GM19395 (cell line): ENCODE results near the gene ACVR2A.

ENCODE experiments used
- ATAC-seq: cut with Tn5 transposase; IDR thresholded peaks from one replicate; pipeline ENCODE4 v1.9.1; 2021; ENCODE audit warnings: mild to moderate bottlenecking, moderate library complexity; ENCODE audit not compliant: unreplicated experiment

The ACVR2A gene

DNA sequence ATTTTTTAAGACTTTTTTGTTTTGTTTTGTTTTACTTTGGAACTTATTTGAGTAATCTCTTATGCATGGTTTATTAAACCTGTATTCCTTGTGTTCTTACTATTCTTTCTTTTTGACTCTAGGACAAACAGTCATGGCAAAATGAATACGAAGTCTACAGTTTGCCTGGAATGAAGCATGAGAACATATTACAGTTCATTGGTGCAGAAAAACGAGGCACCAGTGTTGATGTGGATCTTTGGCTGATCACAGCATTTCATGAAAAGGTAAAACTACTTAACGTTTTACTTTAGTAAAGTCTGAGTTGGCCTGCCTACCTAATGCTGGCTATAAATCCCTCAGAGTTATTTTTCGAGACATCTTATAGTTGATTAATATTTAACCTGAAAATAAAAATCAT lies 72.3 kb downstream of the ACVR2A start:
- no peak for ATAC-seq

DNA sequence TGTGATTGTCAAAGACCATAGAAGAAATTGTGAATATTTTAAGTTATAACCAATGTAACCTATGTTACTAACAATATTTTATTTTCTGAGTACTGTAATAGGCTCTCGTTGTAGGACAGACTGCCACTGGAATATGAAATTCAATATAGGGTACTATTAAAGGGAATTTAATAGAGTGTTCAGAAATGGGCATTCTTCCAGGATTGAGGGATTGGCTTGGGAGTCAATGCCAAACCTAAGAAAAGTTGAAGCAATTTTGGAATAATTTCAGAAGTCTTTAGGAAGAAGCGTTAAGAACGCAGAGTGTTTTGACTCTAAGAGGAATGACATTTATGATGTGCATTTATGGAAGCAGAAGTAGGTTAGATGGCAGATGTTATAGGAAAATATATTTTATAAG lies 79.0 kb downstream of the ACVR2A start:
- no peak for ATAC-seq

DNA sequence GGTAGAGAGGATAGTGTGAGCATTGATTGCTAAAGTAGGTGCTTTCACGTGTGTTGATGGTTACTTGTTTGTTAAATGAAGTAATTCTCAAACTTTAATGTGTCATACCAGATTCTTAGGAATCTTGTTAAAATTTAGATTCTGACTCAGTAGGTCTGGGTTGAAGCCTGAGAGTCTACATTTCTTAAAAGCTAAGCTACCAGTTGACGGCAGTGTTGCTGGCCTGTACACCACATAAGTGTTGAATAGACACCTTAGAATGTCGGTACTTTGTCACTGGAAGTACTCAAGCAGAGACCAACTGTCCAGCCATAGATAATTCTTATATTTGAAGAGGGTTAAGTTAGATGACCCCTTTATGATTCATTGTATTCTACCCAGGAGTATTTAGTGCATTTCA lies 79.8 kb downstream of the ACVR2A start:
- ATAC-seq, result no peak

GRCh38 chr2:147925886-147926285 lies 81.1 kb downstream of the ACVR2A start:
- no peak for ATAC-seq

DNA sequence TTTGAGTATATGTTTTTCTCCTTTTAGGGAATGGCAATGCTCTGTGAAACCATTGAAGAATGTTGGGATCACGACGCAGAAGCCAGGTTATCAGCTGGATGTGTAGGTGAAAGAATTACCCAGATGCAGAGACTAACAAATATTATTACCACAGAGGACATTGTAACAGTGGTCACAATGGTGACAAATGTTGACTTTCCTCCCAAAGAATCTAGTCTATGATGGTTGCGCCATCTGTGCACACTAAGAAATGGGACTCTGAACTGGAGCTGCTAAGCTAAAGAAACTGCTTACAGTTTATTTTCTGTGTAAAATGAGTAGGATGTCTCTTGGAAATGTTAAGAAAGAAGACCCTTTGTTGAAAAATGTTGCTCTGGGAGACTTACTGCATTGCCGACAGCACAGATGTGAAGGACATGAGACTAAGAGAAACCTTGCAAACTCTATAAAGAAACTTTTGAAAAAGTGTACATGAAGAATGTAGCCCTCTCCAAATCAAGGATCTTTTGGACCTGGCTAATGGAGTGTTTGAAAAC lies 82.3 kb downstream of the ACVR2A start:
- no peak for ATAC-seq

GRCh38 chr2:147933931-147934330 lies 89.1 kb downstream of the ACVR2A start:
- ATAC-seq, result no peak

DNA sequence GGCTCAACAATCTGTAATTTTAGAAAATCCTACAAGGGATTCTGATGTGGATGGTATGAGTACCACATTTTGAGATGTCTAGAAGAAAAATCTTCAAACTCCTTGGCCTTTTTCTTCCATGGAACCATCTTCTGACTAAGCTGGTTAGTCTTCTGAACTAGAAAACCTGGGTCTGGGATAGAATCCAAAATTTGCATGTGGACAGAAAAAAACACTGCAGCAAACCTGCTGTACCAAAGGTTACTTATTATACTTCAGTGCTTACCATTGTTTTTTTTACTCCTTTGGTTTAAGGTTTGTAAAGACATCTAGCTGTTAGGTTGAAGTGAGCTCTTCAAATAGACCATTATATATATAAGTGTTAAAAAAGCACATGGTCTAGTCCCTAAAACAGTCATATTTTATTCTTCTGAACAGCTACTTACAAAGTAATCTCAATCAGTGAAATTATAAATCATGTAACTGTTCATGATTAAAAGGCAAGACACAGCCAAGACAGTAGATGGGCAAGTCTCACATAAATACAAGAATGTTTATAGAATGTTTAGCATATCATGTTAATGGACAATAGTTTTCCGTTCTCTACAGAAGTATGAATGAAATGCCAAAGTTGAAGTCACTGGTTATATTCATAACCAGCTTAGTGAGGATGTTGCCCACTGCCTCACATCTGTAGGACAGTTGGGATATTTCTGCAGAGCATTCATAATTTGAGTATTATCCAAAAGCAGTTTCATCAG lies 90.2 kb downstream of the ACVR2A start:
- ATAC-seq, result no peak

- ATAC-seq, result no peak
Observed at GRCh38 chr2:147937744-147938349, 93.0 kb downstream of the ACVR2A start.

DNA sequence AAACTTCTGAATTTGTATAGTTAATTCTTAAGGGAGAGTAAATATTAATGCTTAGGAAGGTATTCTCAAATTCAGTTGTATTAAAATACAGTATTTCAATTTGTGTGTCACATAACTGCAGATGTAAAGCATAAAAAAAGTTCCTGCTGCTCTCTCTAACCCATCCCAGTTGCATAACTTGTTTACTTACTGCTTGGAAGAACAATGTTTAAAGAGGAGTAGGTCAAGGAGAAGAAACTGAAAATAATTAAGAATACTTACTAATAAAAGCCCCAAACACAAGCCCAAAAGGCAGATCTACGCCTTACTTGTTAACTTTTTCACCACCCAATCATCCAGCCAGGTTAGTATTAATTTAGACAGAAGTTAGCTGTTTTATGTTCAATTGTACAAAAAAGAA lies 94.5 kb downstream of the ACVR2A start:
- no peak for ATAC-seq

- no peak for ATAC-seq
Observed at GRCh38 chr2:147945660-147946059, 100.8 kb downstream of the ACVR2A start.

DNA sequence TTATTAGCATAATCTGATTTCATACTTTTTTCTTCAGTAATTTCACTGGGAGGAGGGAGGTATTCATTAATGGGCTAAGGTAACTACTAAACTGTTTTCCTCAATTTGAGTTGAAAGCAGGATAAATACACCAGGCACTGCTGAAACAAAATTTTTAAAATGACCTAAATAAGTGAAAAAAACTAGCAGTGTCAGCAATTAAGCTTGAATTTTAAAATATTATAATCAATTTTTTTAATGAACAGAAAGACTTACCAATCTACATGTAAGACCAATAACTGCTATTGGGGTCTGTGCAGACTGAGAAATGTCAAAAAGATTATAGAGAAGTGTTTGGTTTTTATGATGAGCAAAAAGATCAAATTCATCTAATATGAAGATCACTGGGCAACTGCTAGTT lies 107.3 kb downstream of the ACVR2A start:
- no peak for ATAC-seq

- no peak for ATAC-seq
Observed at GRCh38 chr2:147968571-147968970, 123.7 kb downstream of the ACVR2A start.

GRCh38 chr2:147976102-147976501 lies 131.3 kb downstream of the ACVR2A start:
- ATAC-seq, result no peak

GRCh38 chr2:147977679-147978078 lies 132.8 kb downstream of the ACVR2A start:
- no peak for ATAC-seq
